ENCODE data around the gene KDM4F. TPM values are rescaled to one million over a fixed set of nuclear protein-coding genes. Genes with fewer than 3 reads are reported as not detected.

KDM4F gene
- total and polyA plus RNA-seq, 2 of the 8 experiments (the other 6 are each of a cell fraction or from before 2014, with no cell fraction given): not detected

DNA sequence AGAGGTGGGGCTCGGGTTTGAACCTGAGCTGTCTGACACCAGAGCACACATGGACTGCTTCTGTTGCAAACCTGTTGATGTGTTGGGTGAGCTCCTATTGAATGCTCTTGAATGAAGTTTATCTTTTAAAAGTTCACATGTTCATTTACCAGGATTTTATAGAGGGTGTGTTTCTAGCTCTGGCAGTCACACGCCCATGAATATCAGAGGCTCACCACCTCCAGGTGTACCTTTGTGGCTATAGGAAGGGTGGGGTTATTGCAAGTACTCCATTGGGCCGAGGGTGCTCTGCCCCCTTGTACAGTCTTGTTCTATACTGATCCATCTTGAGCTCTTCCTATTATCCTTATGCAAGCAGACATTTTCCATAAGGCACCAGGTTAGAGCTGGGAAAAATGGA, 49.6 kb downstream of the KDM4F start (continued):
- TF ChIP-seq JUN (IDR thresholded peaks at IDR 0.05; ENCODE audit: low read depth, low read length): no peak
- no peak for TF ChIP-seq TAF7 (optimal IDR thresholded peaks at IDR 0.05; ENCODE audit: borderline replicate concordance, low read depth, low read length)
